ENCODE measurements around the gene CCDC197.

DNA sequence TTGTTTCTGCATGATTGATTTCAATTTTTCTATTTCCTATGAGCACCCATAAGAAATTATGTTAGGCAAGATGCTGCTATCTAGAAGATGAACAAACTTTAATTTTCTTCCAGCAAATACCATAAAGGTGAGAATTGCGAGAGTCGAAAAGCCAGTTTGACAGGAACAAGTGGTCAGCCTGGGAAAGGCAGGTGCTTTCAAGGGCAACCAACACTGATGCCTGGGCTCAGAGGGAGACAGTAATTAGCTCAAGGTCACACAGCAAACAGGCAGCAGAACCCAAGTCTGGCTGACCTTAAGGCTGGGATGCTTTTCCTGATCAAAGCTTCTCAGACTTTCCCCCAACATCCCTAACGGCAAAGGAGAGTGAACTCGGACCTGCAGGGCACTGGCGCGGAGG is 22.2 kb downstream of the CCDC197 start:
- no peak for TF ChIP-seq TARDBP (IDR thresholded peaks at IDR 0.05)
- TF ChIP-seq, protein P1, sequence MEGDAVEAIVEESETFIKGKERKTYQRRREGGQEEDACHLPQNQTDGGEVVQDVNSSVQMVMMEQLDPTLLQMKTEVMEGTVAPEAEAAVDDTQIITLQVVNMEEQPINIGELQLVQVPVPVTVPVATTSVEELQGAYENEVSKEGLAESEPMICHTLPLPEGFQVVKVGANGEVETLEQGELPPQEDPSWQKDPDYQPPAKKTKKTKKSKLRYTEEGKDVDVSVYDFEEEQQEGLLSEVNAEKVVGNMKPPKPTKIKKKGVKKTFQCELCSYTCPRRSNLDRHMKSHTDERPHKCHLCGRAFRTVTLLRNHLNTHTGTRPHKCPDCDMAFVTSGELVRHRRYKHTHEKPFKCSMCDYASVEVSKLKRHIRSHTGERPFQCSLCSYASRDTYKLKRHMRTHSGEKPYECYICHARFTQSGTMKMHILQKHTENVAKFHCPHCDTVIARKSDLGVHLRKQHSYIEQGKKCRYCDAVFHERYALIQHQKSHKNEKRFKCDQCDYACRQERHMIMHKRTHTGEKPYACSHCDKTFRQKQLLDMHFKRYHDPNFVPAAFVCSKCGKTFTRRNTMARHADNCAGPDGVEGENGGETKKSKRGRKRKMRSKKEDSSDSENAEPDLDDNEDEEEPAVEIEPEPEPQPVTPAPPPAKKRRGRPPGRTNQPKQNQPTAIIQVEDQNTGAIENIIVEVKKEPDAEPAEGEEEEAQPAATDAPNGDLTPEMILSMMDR (IDR thresholded peaks at IDR 0.05 in 2 of 3, conservative IDR thresholded peaks at IDR 0.05 in 1 of 3; ENCODE audit: insufficient read depth in 2 of 3, low read depth in 1 of 3, low read length in 3 of 3) = no peak
- TF ChIP-seq POLR2AphosphoS5 (IDR thresholded peaks at IDR 0.05; ENCODE audit: control insufficient read depth, insufficient read depth, low read depth, low read length) = no peak
- no peak for TF ChIP-seq RAD21 (CRISPR knock-in tag; conservative IDR thresholded peaks at IDR 0.05 in 1 of 2, IDR thresholded peaks at IDR 0.05 in 1 of 2)
- TF ChIP-seq, protein P2, sequence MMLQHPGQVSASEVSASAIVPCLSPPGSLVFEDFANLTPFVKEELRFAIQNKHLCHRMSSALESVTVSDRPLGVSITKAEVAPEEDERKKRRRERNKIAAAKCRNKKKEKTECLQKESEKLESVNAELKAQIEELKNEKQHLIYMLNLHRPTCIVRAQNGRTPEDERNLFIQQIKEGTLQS (IDR thresholded peaks at IDR 0.05) = no peak
- TF ChIP-seq, protein P2 (CRISPR knock-in tag; conservative IDR thresholded peaks at IDR 0.05) = no peak
